ENCODE measurements around the gene IGSF21. TPM values are rescaled to one million over a fixed set of nuclear protein-coding genes. Genes with fewer than 3 reads are reported as not detected.

The IGSF21 gene
- total RNA-seq, 1 donor, result not detected

GRCh38 chr1:18118078-18118477 lies 10.5 kb downstream of the IGSF21 start:
- H3K4me3 ChIP-seq (ENCODE audit: low read depth, low read length), result no peak overlapping the region
- TF ChIP-seq, protein P1, sequence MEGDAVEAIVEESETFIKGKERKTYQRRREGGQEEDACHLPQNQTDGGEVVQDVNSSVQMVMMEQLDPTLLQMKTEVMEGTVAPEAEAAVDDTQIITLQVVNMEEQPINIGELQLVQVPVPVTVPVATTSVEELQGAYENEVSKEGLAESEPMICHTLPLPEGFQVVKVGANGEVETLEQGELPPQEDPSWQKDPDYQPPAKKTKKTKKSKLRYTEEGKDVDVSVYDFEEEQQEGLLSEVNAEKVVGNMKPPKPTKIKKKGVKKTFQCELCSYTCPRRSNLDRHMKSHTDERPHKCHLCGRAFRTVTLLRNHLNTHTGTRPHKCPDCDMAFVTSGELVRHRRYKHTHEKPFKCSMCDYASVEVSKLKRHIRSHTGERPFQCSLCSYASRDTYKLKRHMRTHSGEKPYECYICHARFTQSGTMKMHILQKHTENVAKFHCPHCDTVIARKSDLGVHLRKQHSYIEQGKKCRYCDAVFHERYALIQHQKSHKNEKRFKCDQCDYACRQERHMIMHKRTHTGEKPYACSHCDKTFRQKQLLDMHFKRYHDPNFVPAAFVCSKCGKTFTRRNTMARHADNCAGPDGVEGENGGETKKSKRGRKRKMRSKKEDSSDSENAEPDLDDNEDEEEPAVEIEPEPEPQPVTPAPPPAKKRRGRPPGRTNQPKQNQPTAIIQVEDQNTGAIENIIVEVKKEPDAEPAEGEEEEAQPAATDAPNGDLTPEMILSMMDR (IDR thresholded peaks at IDR 0.05; ENCODE audit: insufficient read depth, low read length), result no peak
- DNase-seq (ENCODE audit: low read depth), result no peak

GRCh38 chr1:18118491-18118890 lies 10.9 kb downstream of the IGSF21 start:
- DNase-seq (ENCODE audit: low read depth), result no peak
- TF ChIP-seq, protein P1 (IDR thresholded peaks at IDR 0.05; ENCODE audit: insufficient read depth, low read length), result no peak
- no peak overlapping the region for H3K4me3 ChIP-seq (ENCODE audit: low read depth, low read length)

GRCh38 chr1:18119289-18119688 lies 11.7 kb downstream of the IGSF21 start:
- no peak overlapping the region for H3K4me3 ChIP-seq (ENCODE audit: low read depth, low read length)
- no peak for DNase-seq (ENCODE audit: low read depth)
- TF ChIP-seq, protein P1 (IDR thresholded peaks at IDR 0.05; ENCODE audit: insufficient read depth, low read length), result no peak

DNA sequence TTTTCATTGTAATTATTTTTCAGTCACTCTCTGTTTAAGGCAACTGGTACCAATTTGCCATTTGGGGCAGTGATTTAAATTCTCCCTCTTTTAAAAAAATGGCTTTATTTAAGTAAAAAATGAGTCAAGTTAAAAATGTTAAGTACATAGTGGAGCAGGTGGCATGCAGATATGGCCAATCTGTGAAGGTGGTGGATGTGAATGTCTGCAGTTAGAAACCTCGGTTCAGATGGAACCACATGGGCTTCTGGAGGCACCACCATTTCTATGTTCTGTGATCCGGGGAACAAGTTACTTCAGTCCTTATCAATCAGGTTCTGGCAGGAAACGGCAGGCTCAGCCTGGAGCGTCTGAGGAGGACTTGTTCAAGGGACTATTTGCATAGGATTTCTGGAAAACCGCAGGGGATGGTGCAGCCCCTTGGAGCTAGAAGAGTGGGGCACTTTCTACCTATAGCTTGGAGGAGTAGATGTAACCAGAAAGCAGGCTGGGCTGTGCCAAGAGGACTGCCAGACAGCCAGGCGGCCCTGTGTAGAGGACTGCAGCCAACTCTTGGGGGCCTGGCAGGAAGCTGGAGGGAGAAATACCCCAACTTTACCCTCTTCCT lies 12.3 kb downstream of the IGSF21 start:
- TF ChIP-seq, protein P1 (IDR thresholded peaks at IDR 0.05; ENCODE audit: insufficient read depth, low read length), result no peak
- no peak for DNase-seq (ENCODE audit: low read depth)

DNA sequence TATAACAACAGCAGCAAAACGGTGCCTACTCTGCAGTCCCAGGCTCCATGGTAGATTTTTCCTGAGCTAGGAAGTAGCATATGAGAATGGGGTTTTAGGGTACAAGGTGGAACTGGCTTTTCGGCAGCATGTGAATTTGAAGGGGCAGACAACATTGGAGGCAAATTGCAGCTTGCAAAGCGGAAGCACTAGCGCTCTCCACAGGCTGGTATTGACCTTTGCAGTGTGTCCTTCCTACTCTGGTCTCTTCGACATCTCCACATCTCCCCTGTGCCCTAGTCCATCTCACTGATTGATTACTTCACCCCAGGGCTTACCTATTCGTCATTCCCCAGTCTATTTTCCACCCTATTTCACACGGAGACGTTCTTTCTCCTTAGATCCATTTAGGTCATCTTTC lies 13.0 kb downstream of the IGSF21 start:
- TF ChIP-seq, protein P1 (IDR thresholded peaks at IDR 0.05; ENCODE audit: insufficient read depth, low read length), result no peak
- no peak overlapping the region for H3K4me3 ChIP-seq (ENCODE audit: low read depth, low read length)
- no peak for DNase-seq (ENCODE audit: low read depth)

More for the DNA sequence above, 12.3 kb downstream of the IGSF21 start:
- no peak overlapping the region for H3K4me3 ChIP-seq (ENCODE audit: low read depth, low read length)

GRCh38 chr1:18121072-18121820 lies 13.6 kb downstream of the IGSF21 start:
- TF ChIP-seq, protein P1 (IDR thresholded peaks at IDR 0.05; ENCODE audit: insufficient read depth, low read length), result no peak
- DNase-seq (ENCODE audit: low read depth), result no peak

More at GRCh38 chr1:18121072-18121820, 13.6 kb downstream of the IGSF21 start:
- H3K4me3 ChIP-seq (ENCODE audit: low read depth, low read length), result no peak overlapping the region

All from fibroblast of the aortic adventitia (primary cell).